PC-3 (cell line): ENCODE results near the gene AVPI1. TPM values are rescaled to one million over a fixed set of nuclear protein-coding genes. Genes with fewer than 3 reads are reported as not detected.

Experiments
- ATAC-seq: fragments of 200-7000 bp; cut with Tn5 transposase; 2 replicates; pipeline ENCODE4 v1.9.1; 2020; ENCODE audit warnings: mild to moderate bottlenecking, moderate library complexity
- BruUV-seq: library from RNA; stranded (reverse); fragments of 400-500 nt; replicated peaks from 2 replicates; lab custom pipeline; 2021; lab: Mats Ljungman, UMichigan
- CTCF ChIA-PET: fragments of 300-600 bp; sonication (Branson Sonifier 250); formaldehyde crosslinking; loops from one replicate; lab custom pipeline; 2022; ENCODE audit warnings: antibody characterized with exemption; lab: Charles Lee
- POLR2A ChIA-PET: fragments of 300-600 bp; sonication (Branson Sonifier 250); formaldehyde crosslinking; loops from one replicate; lab custom pipeline; 2022; ENCODE audit warnings: antibody characterized with exemption; ENCODE audit not compliant: unreplicated experiment; lab: Charles Lee
- DNase-seq: peaks from one replicate; pipeline ENCODE4 v3.0.0-alpha.2; 2015
- H2AFZ ChIP-seq: fragments of 300-600 bp; sonication (generic); 2 replicates; pipeline ENCODE4 v1.6.0; 2016; ENCODE audit warnings: antibody characterized with exemption, low read length
- H3F3A ChIP-seq: fragments of 300-600 bp; sonication (generic); one replicate; pipeline ENCODE4 v1.6.0; 2017; ENCODE audit warnings: antibody characterized with exemption, low read length, control low read depth, mild to moderate bottlenecking; ENCODE audit not compliant: unreplicated experiment
- H3K27ac ChIP-seq: fragments of 300-600 bp; sonication (generic); 2 replicates; pipeline ENCODE4 v1.5.1; 2016; ENCODE audit warnings: mild to moderate bottlenecking, low read length
- H3K27me3 ChIP-seq: fragments of 300-600 bp; sonication (generic); 2 replicates; pipeline ENCODE4 v1.6.1; 2016; ENCODE audit warnings: low read length, mixed read lengths
- H3K36me3 ChIP-seq: fragments of 300-600 bp; sonication (generic); 2 replicates; pipeline ENCODE4 v1.6.1; 2016; ENCODE audit warnings: low read depth, mixed run types, low read length, mixed read lengths
- H3K4me1 ChIP-seq: fragments of 300-600 bp; sonication (generic); 2 replicates; pipeline ENCODE4 v1.5.1; 2016; ENCODE audit warnings: low read length; ENCODE audit not compliant: insufficient read depth
- H3K4me2 ChIP-seq: fragments of 300-600 bp; sonication (generic); 2 replicates; pipeline ENCODE4 v1.6.0; 2016; ENCODE audit warnings: low read length
- H3K4me3 ChIP-seq: fragments of 300-600 bp; sonication (generic); 2 replicates; pipeline ENCODE4 v1.5.1; 2016; ENCODE audit warnings: mild to moderate bottlenecking, low read length, mixed read lengths
- H3K79me2 ChIP-seq: fragments of 300-600 bp; sonication (generic); 2 replicates; pipeline ENCODE4 v1.6.1; 2017; ENCODE audit warnings: low read length, mixed read lengths
- H3K9ac ChIP-seq: fragments of 300-600 bp; sonication (generic); 2 replicates; pipeline ENCODE4 v1.6.0; 2016; ENCODE audit warnings: mild to moderate bottlenecking, low read length
- H3K9me2 ChIP-seq: fragments of 300-600 bp; sonication (generic); replicated peaks from 2 replicates; pipeline ENCODE4 v1.6.1; 2016; ENCODE audit warnings: mixed run types, low read length, mixed read lengths
- H3K9me3 ChIP-seq: fragments of 300-600 bp; sonication (generic); 2 replicates; pipeline ENCODE4 v1.6.1; 2016; ENCODE audit warnings: low read length, mixed read lengths
- H4K20me1 ChIP-seq: fragments of 300-600 bp; sonication (generic); 2 replicates; pipeline ENCODE4 v1.6.1; 2016; ENCODE audit warnings: low read length, mixed read lengths
- EZH2 ChIP-seq: fragments of 300-600 bp; sonication (generic); IDR thresholded peaks from one replicate; pipeline ENCODE4 v1.6.1; 2017; ENCODE audit warnings: antibody characterized with exemption, mild to moderate bottlenecking, low read length; ENCODE audit not compliant: unreplicated experiment
- EZH2phosphoT487 ChIP-seq: fragments of 300-600 bp; sonication (generic); IDR thresholded peaks from 2 replicates; pipeline ENCODE4 v1.6.1; 2018; ENCODE audit warnings: mild to moderate bottlenecking, antibody characterized with exemption, low read length, borderline replicate concordance
- intact Hi-C: fragments of 100-400 bp; cut with micrococcal nuclease; formaldehyde crosslinking; loops from 2 replicates; pipeline ENCODE4 v1.9.0; 2023
- total RNA-seq: library from RNA; depleted of rRNA; stranded (reverse); fragments of >200 nt; gene quantifications from 2 replicates; pipeline ENCODE4 v1.2.3, GENCODE V29; 2014
- TF ChIP-seq, protein P1 (sequence below): fragments of 300-600 bp; sonication (generic); conservative IDR thresholded peaks from 2 replicates; pipeline ENCODE4 v1.5.1; 2017; ENCODE audit warnings: antibody characterized with exemption, low read depth, mild to moderate bottlenecking, low read length

The AVPI1 gene
- total RNA-seq, 1 experiment from 2014 or later, result 44.5 TPM

GRCh38 chr10:97683556-97684367 lies 3.3 kb downstream of the AVPI1 start:
- CTCF ChIA-PET, result interaction anchor here (1.1 kb wide), 1 partner anchor 18 kb away, joined by 3 read pairs; no protein-coding TSS in a partner anchor
- H3K27me3 ChIP-seq, result no peaks in the 10 kb centered on the region
- no peaks in the 10 kb centered on the region for H3F3A ChIP-seq
- 0 out of 2 replicates have a peak, but pooled peaks cover 3% of the 10 kb centered on the region for H3K36me3 ChIP-seq
- H4K20me1 ChIP-seq, result peaks cover 28% of the 10 kb centered on the region
- peak overlapping the region; percentile 32; the same call in 1 of the 2 replicates for H3K4me3 ChIP-seq
- peaks cover 50% of the 10 kb centered on the region for H3K79me2 ChIP-seq
- no peaks in the 10 kb centered on the region for H3K9me3 ChIP-seq
- DNase-seq, result peak; percentile 42
- no peak for ATAC-seq
- intact Hi-C loops, result no loop called here
- H3K4me2 ChIP-seq, result peak overlapping the region; percentile 92
- TF ChIP-seq, protein P1, sequence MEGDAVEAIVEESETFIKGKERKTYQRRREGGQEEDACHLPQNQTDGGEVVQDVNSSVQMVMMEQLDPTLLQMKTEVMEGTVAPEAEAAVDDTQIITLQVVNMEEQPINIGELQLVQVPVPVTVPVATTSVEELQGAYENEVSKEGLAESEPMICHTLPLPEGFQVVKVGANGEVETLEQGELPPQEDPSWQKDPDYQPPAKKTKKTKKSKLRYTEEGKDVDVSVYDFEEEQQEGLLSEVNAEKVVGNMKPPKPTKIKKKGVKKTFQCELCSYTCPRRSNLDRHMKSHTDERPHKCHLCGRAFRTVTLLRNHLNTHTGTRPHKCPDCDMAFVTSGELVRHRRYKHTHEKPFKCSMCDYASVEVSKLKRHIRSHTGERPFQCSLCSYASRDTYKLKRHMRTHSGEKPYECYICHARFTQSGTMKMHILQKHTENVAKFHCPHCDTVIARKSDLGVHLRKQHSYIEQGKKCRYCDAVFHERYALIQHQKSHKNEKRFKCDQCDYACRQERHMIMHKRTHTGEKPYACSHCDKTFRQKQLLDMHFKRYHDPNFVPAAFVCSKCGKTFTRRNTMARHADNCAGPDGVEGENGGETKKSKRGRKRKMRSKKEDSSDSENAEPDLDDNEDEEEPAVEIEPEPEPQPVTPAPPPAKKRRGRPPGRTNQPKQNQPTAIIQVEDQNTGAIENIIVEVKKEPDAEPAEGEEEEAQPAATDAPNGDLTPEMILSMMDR, result no peak
- no peak for TF ChIP-seq EZH2
- TF ChIP-seq EZH2phosphoT487, result no peak
- 0 out of 2 replicates have a peak overlapping the region, but pooled peaks have one; percentile 7 for H3K27ac ChIP-seq
- peaks cover 45% of the 10 kb centered on the region for H3K4me1 ChIP-seq
- no peak overlapping the region for H3K9ac ChIP-seq
- no peak overlapping the region for H2AFZ ChIP-seq
- H3K9me2 ChIP-seq, result no peaks in the 10 kb centered on the region
- POLR2A ChIA-PET, result no interaction called here
- BruUV-seq, result no TSS peak

- H3K36me3 ChIP-seq, result peaks cover 9% of the 10 kb centered on the region; the same call in 1 of the 2 replicates
- peaks cover 50% of the 10 kb centered on the region for H3K79me2 ChIP-seq
- H3K27ac ChIP-seq, result no peak overlapping the region
- peaks cover 31% of the 10 kb centered on the region for H3K4me1 ChIP-seq
- no peak overlapping the region for H3K4me2 ChIP-seq
- TF ChIP-seq, protein P1, result no peak
- TF ChIP-seq EZH2phosphoT487, result no peak
- TF ChIP-seq EZH2, result no peak
- H3K4me3 ChIP-seq, result no peak overlapping the region
- H2AFZ ChIP-seq, result no peak overlapping the region
- no TSS peak for BruUV-seq
- ChIA-PET POLR2A (no interaction called here), CTCF (no interaction called here)
- H3F3A ChIP-seq, result no peaks in the 10 kb centered on the region
- intact Hi-C loops, result no loop called here
- no peaks in the 10 kb centered on the region for H3K9me3 ChIP-seq
- no peaks in the 10 kb centered on the region for H3K27me3 ChIP-seq
- ATAC-seq (no peak), DNase-seq (no peak)
- H3K9ac ChIP-seq, result no peak overlapping the region
- peaks cover 28% of the 10 kb centered on the region for H4K20me1 ChIP-seq
- H3K9me2 ChIP-seq, result no peaks in the 10 kb centered on the region
Measured at GRCh38 chr10:97682042-97682441, 5.0 kb downstream of the AVPI1 start.

DNA sequence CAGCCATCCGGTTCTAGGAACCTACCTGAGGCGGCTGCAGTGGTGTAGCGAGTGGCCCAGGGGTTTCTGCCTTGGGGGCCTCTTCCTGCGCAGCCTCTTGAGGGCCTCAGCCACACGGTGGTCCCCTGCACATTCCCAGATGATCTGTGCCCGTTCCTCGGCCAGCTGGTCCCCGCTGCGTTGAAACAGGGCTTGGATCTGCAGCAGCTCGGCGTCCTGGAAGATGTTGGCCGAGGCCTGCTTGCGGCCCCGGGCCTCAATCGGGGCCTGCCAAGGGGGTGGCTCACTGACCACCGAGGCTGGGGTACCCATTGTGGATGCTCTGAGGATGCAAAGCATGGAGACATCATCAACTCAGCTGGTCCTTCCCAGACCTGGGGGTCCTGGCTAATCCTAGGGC lies 7.4 kb downstream of the AVPI1 start:
- no peak for TF ChIP-seq EZH2phosphoT487
- TF ChIP-seq, protein P1, result no peak
- no peak for TF ChIP-seq EZH2
- no TSS peak for BruUV-seq
- Histone ChIP-seq H2AFZ (no peak overlapping the region), H3K9me2 (no peaks in the 10 kb centered on the region), H3K9ac (no peak overlapping the region), H3K27ac (no peak overlapping the region), H3K4me2 (no peak overlapping the region), H3K9me3 (no peaks in the 10 kb centered on the region), H3K79me2 (peaks cover 28% of the 10 kb centered on the region), H3K36me3 (peaks cover 16% of the 10 kb centered on the region), H3K4me3 (no peak overlapping the region), H3K27me3 (no peaks in the 10 kb centered on the region), H4K20me1 (peaks cover 11% of the 10 kb centered on the region), H3K4me1 (peaks cover 12% of the 10 kb centered on the region), H3F3A (no peaks in the 10 kb centered on the region)
- ATAC-seq (no peak), DNase-seq (no peak)
- ChIA-PET POLR2A (no interaction called here), CTCF (no interaction called here)
- intact Hi-C loops, result no loop called here
